OCI-LY3 (cell line): ENCODE measurements around the gene TAF4.
"Not testable (repeated sequence)": the region's sequence is repeated elsewhere in the genome, so short reads cannot be mapped to it uniquely, and the experiment has no call there.

Source experiments
- H2AFZ ChIP-seq: fragments of 200-600, 300-600 bp; shearing (Covaris generic); 2 replicates; pipeline ENCODE4 v1.6.0; 2014; ENCODE audit warnings: antibody characterized with exemption, low read depth, low read length
- H3K27ac ChIP-seq: fragments of 200-600, 300-600 bp; sonication (generic); 2 replicates; pipeline ENCODE4 v1.5.1; 2014; ENCODE audit warnings: mild to moderate bottlenecking, low read length, moderate library complexity, mixed read lengths
- H3K27me3 ChIP-seq: fragments of 200-600, 300-600 bp; sonication (generic); 2 replicates; pipeline ENCODE4 v1.6.1; 2014; ENCODE audit warnings: low read depth, low read length, mixed read lengths
- H3K36me3 ChIP-seq: fragments of 200-600, 300-600 bp; sonication (generic); replicated peaks from 2 replicates; pipeline ENCODE3; 2014; ENCODE audit warnings: low read depth, low read length, mixed read lengths
- H3K4me1 ChIP-seq: fragments of 300-600, 200-600 bp; sonication (generic); 2 replicates; pipeline ENCODE4 v1.6.1; 2014; ENCODE audit warnings: low read length, mixed read lengths
- H3K4me2 ChIP-seq: fragments of 200-600, 300-600 bp; sonication (generic); 2 replicates; pipeline ENCODE4 v1.6.1; 2014; ENCODE audit warnings: low read length, mixed read lengths
- H3K4me3 ChIP-seq: fragments of 300-600, 200-600 bp; sonication (generic); 2 replicates; pipeline ENCODE4 v1.5.1; 2014; ENCODE audit warnings: antibody characterized with exemption, mild to moderate bottlenecking, low read length, moderate library complexity
- H3K79me2 ChIP-seq: fragments of 300-600, 200-600 bp; shearing (Covaris generic); 2 replicates; pipeline ENCODE4 v1.6.1; 2014; ENCODE audit warnings: mild to moderate bottlenecking, low read length, mixed read lengths
- H3K9ac ChIP-seq: fragments of 300-600, 200-600 bp; shearing (Covaris generic); 2 replicates; pipeline ENCODE4 v1.6.0; 2014; ENCODE audit warnings: mild to moderate bottlenecking, low read length, moderate library complexity
- H3K9me3 ChIP-seq: fragments of 200-600, 300-600 bp; shearing (Covaris generic); 2 replicates; pipeline ENCODE4 v1.6.1; 2014; ENCODE audit warnings: low read length, mixed read lengths; ENCODE audit not compliant: insufficient read depth
- H4K20me1 ChIP-seq: fragments of 200-600, 300-600 bp; sonication (generic); 2 replicates; pipeline ENCODE4 v1.6.1; 2016; ENCODE audit warnings: low read length, mixed read lengths; ENCODE audit not compliant: insufficient read depth
- EZH2phosphoT487 ChIP-seq: fragments of 200-600 bp; shearing (Covaris generic); IDR thresholded peaks from 2 replicates; pipeline ENCODE4 v1.6.1; 2018; ENCODE audit warnings: antibody characterized with exemption, mixed run types, low read depth
- TF ChIP-seq, protein P1 (sequence below): fragments of 200-600, 300-600 bp; sonication (generic); IDR thresholded peaks from 2 replicates; pipeline ENCODE4 v1.5.1; 2014; ENCODE audit warnings: antibody characterized with exemption, low read length, low read depth

Gene TAF4

DNA sequence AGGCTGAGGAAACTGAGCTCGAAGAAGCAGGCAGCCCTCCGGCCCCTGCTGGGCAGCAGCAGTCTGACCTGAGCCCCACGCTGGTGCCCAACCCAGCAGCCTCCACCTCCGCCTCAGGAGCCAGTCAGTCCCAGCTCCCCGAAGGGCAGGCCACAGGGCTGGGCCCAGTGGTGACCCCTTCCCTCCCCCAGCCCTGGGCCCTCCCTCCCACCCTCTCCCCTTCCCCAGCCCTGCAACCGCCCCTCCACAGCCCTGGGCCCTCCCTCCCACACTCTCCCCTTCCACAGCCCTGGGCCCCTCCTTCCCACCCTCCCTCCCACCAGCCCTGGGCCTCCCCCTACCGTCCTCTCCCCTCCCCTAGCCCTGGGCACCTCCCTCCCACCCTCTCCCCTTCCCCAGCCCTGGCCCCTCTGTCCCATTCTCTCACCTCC is 115.0 kb downstream of the TAF4 start:
- Histone ChIP-seq H3K79me2 (no peaks in the 10 kb centered on the region), H3K4me2 (no peak overlapping the region)

DNA sequence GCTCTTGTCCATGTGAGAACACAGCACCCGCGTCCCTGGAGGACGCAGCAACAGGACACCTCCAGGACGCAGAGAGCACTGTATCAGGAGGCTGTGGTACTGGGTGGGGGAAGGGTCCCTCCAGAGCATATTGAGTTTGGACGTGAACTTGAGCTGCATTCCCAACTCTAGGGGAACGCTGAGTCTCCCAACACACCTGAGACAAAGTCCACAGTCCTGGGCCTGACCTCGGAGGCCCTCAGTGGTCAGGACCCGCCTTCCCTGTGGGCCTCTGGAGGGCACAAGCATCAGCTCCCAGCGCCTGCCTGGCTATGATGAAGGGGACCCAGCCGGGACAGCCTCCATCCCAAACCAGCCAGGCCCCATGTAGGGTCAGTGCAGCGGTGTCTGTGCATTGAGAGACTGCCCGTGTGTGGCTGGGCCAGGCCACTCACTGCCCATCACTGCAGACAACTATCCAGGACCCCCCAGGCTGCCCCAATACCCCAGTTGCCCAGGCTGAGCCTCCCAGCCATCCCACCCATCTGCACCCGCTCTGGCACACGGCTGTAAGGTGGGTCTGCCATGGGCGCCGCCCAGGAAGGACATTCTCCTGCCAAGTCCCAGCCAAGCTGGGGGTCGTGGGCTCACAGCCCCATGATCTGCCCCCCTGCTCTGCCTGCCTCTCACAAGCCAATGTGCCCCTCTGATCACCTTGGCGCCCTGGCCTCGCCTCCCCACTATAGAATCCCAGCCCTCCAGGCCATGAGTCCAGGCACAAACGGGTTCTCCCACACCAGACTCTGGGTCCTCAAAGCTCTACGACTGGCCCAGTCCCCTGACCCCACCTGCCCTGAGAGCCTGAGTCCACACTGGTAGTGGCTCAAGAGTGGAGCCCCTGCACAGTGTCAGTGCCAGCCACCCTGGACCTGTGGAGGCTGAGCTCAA is 115.7 kb downstream of the TAF4 start:
- no peak for TF ChIP-seq EZH2phosphoT487
- TF ChIP-seq, protein P1, sequence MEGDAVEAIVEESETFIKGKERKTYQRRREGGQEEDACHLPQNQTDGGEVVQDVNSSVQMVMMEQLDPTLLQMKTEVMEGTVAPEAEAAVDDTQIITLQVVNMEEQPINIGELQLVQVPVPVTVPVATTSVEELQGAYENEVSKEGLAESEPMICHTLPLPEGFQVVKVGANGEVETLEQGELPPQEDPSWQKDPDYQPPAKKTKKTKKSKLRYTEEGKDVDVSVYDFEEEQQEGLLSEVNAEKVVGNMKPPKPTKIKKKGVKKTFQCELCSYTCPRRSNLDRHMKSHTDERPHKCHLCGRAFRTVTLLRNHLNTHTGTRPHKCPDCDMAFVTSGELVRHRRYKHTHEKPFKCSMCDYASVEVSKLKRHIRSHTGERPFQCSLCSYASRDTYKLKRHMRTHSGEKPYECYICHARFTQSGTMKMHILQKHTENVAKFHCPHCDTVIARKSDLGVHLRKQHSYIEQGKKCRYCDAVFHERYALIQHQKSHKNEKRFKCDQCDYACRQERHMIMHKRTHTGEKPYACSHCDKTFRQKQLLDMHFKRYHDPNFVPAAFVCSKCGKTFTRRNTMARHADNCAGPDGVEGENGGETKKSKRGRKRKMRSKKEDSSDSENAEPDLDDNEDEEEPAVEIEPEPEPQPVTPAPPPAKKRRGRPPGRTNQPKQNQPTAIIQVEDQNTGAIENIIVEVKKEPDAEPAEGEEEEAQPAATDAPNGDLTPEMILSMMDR: no peak
- Histone ChIP-seq H3K9me3 (no peaks in the 10 kb centered on the region), H3K9ac (no peak overlapping the region), H3K27me3 (no peaks in the 10 kb centered on the region), H3K4me1 (no peaks in the 10 kb centered on the region), H4K20me1 (no peaks in the 10 kb centered on the region; the same call in 1 of the 2 replicates), H3K4me3 (no peak overlapping the region), H3K79me2 (no peaks in the 10 kb centered on the region), H3K4me2 (no peak overlapping the region), H3K27ac (no peak overlapping the region), H3K36me3 (no peaks in the 10 kb centered on the region), H2AFZ (no peak overlapping the region)

More for the DNA sequence above, 115.0 kb downstream of the TAF4 start:
- H3K9me3 ChIP-seq: no peaks in the 10 kb centered on the region
- H3K9ac ChIP-seq: no peak overlapping the region
- no peaks in the 10 kb centered on the region for H3K4me1 ChIP-seq
- H3K36me3 ChIP-seq: no peaks in the 10 kb centered on the region
- no peak overlapping the region for H3K4me3 ChIP-seq
- H4K20me1 ChIP-seq: no peaks in the 10 kb centered on the region; the same call in 1 of the 2 replicates
- no peak overlapping the region for H3K27ac ChIP-seq
- TF ChIP-seq EZH2phosphoT487: no peak
- TF ChIP-seq, protein P1: no peak
- H2AFZ ChIP-seq: no peak overlapping the region
- H3K27me3 ChIP-seq: no peaks in the 10 kb centered on the region; the same call in 1 of the 2 replicates

DNA sequence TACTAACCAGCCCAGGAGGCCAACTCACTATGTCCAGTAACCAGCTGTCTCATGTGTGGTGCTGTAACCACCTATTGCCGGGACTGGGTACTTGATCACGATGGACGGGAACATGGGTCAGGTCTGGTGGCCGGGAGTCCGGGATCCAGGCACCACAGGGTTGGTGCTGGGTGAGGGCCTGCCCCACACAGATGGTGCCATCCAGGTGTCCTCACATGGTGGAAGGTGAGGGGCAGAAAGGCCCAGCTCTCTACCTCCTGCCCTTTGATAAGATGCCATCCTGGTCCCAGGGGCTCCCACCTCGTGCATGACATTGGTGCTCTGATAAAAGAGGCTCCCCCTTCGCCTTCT is 116.3 kb downstream of the TAF4 start:
- TF ChIP-seq EZH2phosphoT487: no peak
- TF ChIP-seq, protein P1: no peak
- Histone ChIP-seq H3K4me2 (no peak overlapping the region), H4K20me1 (no peaks in the 10 kb centered on the region; the same call in 1 of the 2 replicates), H3K9me3 (no peaks in the 10 kb centered on the region), H2AFZ (no peak overlapping the region), H3K4me3 (no peak overlapping the region), H3K79me2 (no peaks in the 10 kb centered on the region), H3K4me1 (no peaks in the 10 kb centered on the region), H3K36me3 (no peaks in the 10 kb centered on the region), H3K9ac (no peak overlapping the region), H3K27ac (no peak overlapping the region), H3K27me3 (no peaks in the 10 kb centered on the region)

DNA sequence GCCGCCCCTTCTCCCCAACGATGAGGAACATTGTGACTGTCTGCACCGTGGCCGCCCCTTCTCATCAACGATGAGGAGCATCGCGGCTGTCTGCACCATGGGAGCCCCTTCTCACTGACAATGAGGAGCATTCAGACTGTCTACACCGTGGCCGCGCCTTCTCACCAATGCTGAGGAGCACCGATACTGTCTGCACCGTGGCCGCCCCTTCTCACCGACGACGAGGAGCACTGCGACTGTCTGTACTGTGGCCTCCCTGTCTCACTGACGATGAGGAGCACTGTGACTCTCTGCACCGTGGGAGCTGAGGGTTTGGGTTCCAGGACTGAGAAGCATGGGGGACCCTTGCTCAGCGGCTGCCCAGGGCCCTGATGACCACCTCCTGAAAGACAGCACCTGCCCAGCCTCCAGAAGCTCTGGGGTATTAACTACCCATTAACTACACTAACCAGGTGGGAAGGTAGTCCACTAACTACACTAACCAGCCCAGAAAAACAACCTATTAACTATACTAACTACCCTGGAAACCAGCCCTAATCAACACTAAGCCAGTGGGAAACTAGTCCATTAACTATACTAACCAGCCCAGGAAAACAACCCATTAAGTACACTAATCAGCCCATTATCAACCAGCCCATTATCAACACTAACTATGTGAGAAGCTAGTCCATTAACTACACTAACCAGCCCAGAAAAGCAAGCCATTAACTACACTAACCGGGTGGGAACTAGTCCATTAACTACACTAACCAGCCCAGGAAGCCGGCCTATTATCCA is 116.9 kb downstream of the TAF4 start:
- no peaks in the 10 kb centered on the region for H3K36me3 ChIP-seq
- H3K9ac ChIP-seq: no peak overlapping the region
- H3K9me3 ChIP-seq: no peaks in the 10 kb centered on the region
- no peaks in the 10 kb centered on the region for H3K79me2 ChIP-seq
- TF ChIP-seq EZH2phosphoT487: no peak
- TF ChIP-seq, protein P1: no peak
- H3K27ac ChIP-seq: no peak overlapping the region
- H3K4me2 ChIP-seq: no peak overlapping the region
- no peaks in the 10 kb centered on the region for H3K27me3 ChIP-seq
- H4K20me1 ChIP-seq: no peaks in the 10 kb centered on the region; the same call in 1 of the 2 replicates
- no peaks in the 10 kb centered on the region for H3K4me1 ChIP-seq
- no peak overlapping the region for H3K4me3 ChIP-seq
- no peak overlapping the region for H2AFZ ChIP-seq

DNA sequence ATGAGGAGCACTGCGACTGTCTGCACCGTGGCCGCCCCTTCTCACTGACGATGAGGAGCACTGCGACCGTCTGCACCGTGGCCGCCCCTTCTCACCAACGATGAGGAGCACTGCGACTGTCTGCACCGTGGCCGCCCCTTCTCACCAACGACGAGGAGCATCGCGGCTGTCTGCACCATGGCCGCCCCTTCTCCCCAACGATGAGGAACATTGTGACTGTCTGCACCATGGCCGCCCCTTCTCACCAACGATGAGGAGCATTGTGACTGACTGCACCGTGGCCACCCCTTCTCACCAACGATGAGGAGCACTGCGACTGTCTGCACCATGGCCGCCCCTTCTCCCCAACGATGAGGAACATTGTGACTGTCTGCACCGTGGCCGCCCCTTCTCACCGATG is 117.6 kb downstream of the TAF4 start:
- not testable (repeated sequence) for H3K4me2 ChIP-seq, H4K20me1 ChIP-seq, H3K79me2 ChIP-seq, H3K27ac ChIP-seq, H3K27me3 ChIP-seq, H3K36me3 ChIP-seq, H3K4me1 ChIP-seq, H2AFZ ChIP-seq, H3K9me3 ChIP-seq, H3K4me3 ChIP-seq, H3K9ac ChIP-seq

DNA sequence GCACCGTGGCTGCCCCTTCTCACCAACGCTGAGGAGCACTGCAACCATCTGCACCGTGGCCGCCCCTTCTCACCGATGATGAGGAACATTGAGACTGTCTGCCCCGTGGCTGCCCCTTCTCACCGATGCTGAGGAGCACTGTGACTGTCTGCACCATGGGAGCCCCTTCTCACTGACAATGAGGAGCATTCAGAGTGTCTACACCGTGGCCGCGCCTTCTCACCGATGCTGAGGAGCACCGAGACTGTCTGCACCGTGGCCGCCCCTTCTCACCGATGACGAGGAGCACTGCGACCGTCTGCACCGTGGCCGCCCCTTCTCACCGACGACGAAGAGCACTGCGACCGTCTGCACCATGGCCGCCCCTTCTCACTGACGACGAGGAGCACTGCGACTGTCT is 120.2 kb downstream of the TAF4 start:
- not testable (repeated sequence) for H3K36me3 ChIP-seq, H3K4me3 ChIP-seq, H3K27ac ChIP-seq, H2AFZ ChIP-seq, H3K4me1 ChIP-seq, H3K79me2 ChIP-seq, H4K20me1 ChIP-seq, H3K9me3 ChIP-seq, H3K27me3 ChIP-seq, H3K9ac ChIP-seq, H3K4me2 ChIP-seq
